Skeletal muscle satellite cell (primary cell): Measurements from ENCODE around the gene PAPOLB.

ENCODE experiments used
- H3K27me3 ChIP-seq: 2 replicates; pipeline ENCODE4 v1.7.0; 2013; ENCODE audit warnings: low read length; ENCODE audit not compliant: control insufficient read depth, insufficient read depth
- H3K36me3 ChIP-seq: 2 replicates; pipeline ENCODE4 v1.7.0; 2013; ENCODE audit warnings: mild to moderate bottlenecking, control low read depth, low read length; ENCODE audit not compliant: insufficient read depth
- H3K4me1 ChIP-seq: 2 replicates; pipeline ENCODE4 v1.7.0; 2013; ENCODE audit warnings: low read length; ENCODE audit not compliant: control insufficient read depth, insufficient read depth
- H3K4me2 ChIP-seq: 2 replicates; pipeline ENCODE4 v1.7.0; 2013; ENCODE audit warnings: mild to moderate bottlenecking, low read length
- H3K4me3 ChIP-seq: 2 replicates; pipeline ENCODE4 v1.7.0; 2013; ENCODE audit warnings: low read length
- H3K9ac ChIP-seq: 2 replicates; pipeline ENCODE4 v1.7.0; 2013; ENCODE audit warnings: mild to moderate bottlenecking, low read depth, low read length, moderate library complexity
- H3K9me3 ChIP-seq: replicated peaks from 2 replicates; pipeline ENCODE4 v1.7.0; 2013; ENCODE audit warnings: mild to moderate bottlenecking, control low read depth, low read length

Gene PAPOLB

GRCh38 chr7:4837803-4838625, 23.8 kb downstream of the PAPOLB start:
- Histone ChIP-seq H3K4me2 (no peak overlapping the region), H3K4me1 (no peaks in the 10 kb centered on the region), H3K27me3 (no peaks in the 10 kb centered on the region), H3K36me3 (no peaks in the 10 kb centered on the region), H3K9me3 (no peaks in the 10 kb centered on the region), H3K4me3 (no peak overlapping the region), H3K9ac (no peak overlapping the region)

DNA sequence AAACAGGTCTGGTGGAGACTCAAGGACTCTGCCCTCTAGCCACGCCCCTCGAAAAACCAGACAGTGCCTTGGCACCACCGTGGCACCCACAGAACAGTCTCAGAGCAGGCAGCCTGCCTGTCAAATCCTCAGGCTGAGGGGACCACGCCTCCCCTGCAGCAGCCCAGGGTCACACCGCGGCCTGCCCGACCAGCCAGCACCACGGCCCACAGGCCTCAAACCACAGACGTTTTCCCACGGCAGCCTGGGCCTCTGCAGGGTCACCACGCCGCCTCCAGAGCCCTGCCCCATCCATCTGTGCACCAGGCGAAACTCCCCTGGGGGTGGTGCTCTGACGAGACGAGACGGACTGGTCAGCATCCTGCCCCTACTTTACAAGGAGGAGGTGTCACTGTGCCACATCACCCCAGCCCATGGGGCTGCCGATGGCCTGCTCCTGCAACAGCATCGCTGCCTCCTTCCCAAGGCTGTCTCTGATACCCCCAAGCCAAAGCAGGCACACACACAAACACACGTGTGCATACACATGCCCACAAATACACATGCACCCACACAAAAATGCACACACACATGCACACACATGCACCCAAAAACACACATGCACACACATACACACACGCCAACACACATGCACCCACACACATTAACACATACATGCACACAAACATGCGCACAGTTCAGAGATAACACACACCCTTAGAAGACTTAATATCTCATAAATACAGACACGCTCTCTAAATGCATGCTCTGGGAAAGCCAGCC, 24.6 kb downstream of the PAPOLB start:
- H3K4me1 ChIP-seq: no peaks in the 10 kb centered on the region
- no peak overlapping the region for H3K4me2 ChIP-seq
- no peak overlapping the region for H3K9ac ChIP-seq
- no peaks in the 10 kb centered on the region for H3K27me3 ChIP-seq
- H3K4me3 ChIP-seq: no peak overlapping the region
- no peaks in the 10 kb centered on the region for H3K36me3 ChIP-seq
- no peaks in the 10 kb centered on the region for H3K9me3 ChIP-seq

DNA sequence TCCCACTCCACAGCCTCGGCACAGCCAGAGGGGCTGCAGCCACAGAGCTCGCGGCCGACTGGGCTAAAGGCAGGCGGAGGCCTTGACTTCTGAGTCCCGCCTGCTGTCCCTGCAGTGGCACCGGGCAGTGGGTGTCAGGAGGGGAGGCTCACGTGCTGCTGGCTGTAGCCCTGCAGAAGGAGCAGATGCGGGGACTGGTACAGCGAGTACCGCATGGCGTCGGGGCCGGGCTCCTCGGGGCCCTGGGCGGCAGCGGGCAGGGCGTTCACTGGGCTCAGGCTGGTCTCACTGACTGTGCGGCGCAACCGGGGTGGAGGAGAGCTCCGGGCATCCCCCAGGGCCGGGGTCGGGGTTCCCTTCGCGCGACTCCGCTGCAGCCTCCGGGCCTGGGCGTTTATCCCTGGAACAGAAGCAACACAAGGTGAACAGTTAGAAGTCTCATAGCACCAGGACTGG, 25.6 kb downstream of the PAPOLB start:
- Histone ChIP-seq H3K4me1 (no peaks in the 10 kb centered on the region), H3K4me2 (no peak overlapping the region), H3K9ac (no peak overlapping the region), H3K36me3 (no peaks in the 10 kb centered on the region), H3K9me3 (no peaks in the 10 kb centered on the region), H3K4me3 (no peak overlapping the region), H3K27me3 (no peaks in the 10 kb centered on the region)

DNA sequence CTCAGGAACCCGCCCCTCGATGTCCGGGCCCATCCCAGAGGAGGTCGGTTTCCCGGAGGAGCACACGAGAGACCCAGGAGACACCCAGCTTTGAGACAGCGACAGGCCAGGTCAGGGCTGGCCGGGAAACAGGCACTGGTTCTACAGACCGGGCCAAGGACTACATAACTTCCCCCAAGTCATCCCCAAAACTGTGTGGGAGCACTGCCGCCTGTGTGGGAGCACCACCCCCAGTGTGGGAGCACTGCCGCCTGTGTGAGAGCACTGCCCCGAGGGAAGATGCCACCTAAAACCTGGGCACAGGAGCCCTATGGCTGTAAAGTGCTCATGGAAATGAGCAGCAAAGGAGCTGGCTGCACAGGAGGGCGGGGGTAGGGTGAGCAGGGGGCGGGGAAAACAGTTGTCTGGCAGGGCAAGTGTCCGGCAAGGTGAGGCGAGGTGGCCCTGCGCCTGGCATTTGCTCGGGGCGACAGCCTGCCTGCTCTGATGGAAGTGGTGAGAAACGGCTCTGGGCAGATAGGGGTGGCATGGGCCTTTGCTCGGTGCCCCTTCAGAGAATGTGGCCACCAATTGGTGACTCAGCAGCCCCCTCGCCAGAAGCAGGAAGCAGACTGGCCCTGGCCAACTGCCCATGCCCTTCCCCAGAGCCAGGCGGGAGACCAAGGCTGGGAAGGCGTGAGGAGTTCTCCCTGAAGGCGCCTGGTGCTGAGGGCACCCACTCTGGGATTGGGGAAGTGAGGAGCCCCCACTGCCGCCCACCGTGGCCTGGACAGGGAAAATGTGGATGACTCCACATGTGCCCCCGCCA, 26.2 kb downstream of the PAPOLB start:
- no peaks in the 10 kb centered on the region for H3K9me3 ChIP-seq
- no peak overlapping the region for H3K4me3 ChIP-seq
- no peaks in the 10 kb centered on the region for H3K27me3 ChIP-seq
- H3K36me3 ChIP-seq: no peaks in the 10 kb centered on the region
- H3K9ac ChIP-seq: no peak overlapping the region
- no peaks in the 10 kb centered on the region for H3K4me1 ChIP-seq
- H3K4me2 ChIP-seq: no peak overlapping the region

DNA sequence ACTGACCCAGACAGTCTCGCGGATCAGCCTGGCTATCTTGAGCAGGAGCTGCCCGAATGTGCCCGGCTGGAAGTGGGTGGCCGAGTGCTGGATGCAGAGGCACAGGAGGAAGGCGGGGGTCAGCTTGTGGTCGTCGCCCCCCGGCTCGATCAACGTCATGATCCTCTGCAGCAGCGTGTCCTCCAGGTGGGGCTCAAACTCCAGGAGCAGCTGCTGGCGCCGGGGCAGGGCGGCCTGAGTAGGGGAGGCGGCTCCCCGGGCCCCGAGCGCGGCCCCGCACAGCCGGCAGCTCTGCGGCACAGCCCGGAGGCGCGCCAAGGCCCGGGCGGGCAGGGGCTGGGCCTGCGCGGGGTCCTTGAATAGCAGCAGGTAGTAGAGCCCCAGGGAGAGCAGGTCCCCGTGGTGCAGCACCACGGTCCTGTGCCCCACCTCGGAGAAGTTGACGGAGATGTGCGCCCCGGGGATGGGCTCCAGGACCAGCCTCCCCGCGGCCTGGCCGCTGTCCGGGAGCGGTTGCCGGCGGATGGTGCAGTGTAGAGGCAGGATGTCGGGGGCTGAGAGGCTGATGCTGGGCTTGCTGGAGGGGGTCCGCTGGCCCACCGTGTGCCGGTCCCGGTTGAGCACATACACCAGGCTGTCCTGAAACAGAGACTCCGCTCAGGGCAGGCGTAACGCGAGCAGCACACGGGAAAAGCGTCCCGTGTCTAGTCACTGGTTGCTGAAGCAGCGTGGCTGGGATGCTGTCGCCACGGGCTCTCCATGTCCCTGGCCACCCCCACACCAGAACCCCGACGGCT, 27.0 kb downstream of the PAPOLB start:
- Histone ChIP-seq H3K27me3 (no peaks in the 10 kb centered on the region), H3K36me3 (no peaks in the 10 kb centered on the region), H3K9ac (no peak overlapping the region), H3K4me1 (no peaks in the 10 kb centered on the region), H3K4me3 (no peak overlapping the region), H3K9me3 (no peaks in the 10 kb centered on the region), H3K4me2 (no peak overlapping the region)

- Histone ChIP-seq H3K4me3 (no peak overlapping the region), H3K4me2 (no peak overlapping the region), H3K27me3 (no peaks in the 10 kb centered on the region), H3K4me1 (no peaks in the 10 kb centered on the region), H3K9ac (no peak overlapping the region), H3K36me3 (no peaks in the 10 kb centered on the region), H3K9me3 (no peaks in the 10 kb centered on the region)
Measured at GRCh38 chr7:4833691-4834600, 27.9 kb downstream of the PAPOLB start.

DNA sequence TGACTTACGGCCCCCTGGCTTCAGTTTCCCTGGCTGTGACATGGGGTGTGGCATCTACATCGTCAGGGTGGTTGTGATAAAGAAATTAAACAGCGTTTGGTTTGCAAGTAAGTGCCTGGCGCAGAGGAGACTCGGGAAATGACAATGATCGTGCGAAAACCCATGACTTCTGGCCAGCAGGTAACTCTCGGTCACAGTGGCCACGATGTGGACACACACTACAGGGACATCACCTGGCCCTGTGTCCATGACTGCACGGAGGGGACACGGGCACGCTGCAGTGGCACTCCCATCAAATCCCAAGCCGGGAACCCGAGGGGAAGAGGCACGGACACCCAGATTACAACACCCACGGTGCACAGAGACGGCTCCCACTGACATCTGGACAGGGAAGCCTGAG, 28.7 kb downstream of the PAPOLB start:
- no peak overlapping the region for H3K9ac ChIP-seq

GRCh38 chr7:4832711-4833110, 29.1 kb downstream of the PAPOLB start:
- Histone ChIP-seq H3K36me3 (no peaks in the 10 kb centered on the region), H3K4me3 (no peak overlapping the region), H3K27me3 (no peaks in the 10 kb centered on the region), H3K9ac (no peak overlapping the region), H3K4me2 (no peak overlapping the region), H3K4me1 (no peaks in the 10 kb centered on the region), H3K9me3 (no peaks in the 10 kb centered on the region)

More for the DNA sequence above, 28.7 kb downstream of the PAPOLB start:
- Histone ChIP-seq H3K4me1 (no peaks in the 10 kb centered on the region), H3K36me3 (no peaks in the 10 kb centered on the region), H3K9me3 (no peaks in the 10 kb centered on the region), H3K4me3 (no peak overlapping the region), H3K27me3 (no peaks in the 10 kb centered on the region), H3K4me2 (no peak overlapping the region)

- H3K36me3 ChIP-seq: no peaks in the 10 kb centered on the region
- no peaks in the 10 kb centered on the region for H3K4me1 ChIP-seq
- no peaks in the 10 kb centered on the region for H3K9me3 ChIP-seq
- no peaks in the 10 kb centered on the region for H3K27me3 ChIP-seq
- no peak overlapping the region for H3K9ac ChIP-seq
- H3K4me3 ChIP-seq: no peak overlapping the region
- no peak overlapping the region for H3K4me2 ChIP-seq
Measured at GRCh38 chr7:4831723-4832495, 29.9 kb downstream of the PAPOLB start.

DNA sequence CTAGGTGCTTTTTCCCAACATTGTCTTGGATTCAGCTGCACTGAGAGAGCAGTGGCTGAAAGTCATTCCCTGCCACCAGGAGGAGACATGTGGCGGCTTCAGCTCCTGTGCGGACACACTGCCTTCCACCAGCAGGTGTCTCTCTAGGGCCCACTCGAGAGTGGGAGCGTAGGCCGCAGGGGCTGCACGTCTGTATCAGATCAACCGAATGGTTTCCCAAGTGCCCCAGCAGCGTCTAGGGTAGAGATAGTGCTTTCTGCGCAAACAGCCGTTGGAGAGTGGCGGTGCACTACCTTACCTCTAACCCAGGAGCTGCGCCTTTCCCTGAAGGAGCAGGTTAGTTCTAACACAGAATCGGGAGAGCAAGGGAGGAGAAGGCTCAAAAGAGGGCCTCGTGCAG, 31.7 kb downstream of the PAPOLB start:
- H3K4me3 ChIP-seq: no peak overlapping the region
- H3K36me3 ChIP-seq: no peaks in the 10 kb centered on the region
- no peaks in the 10 kb centered on the region for H3K27me3 ChIP-seq
- no peaks in the 10 kb centered on the region for H3K9me3 ChIP-seq
- H3K4me2 ChIP-seq: no peak overlapping the region
- no peaks in the 10 kb centered on the region for H3K4me1 ChIP-seq
- H3K9ac ChIP-seq: no peak overlapping the region
